Stimulated activated CD8-positive, alpha-beta memory T cell treated with anti-CD3 and anti-CD28 coated beads, Interleukin-15, amount 100 ng/mL, for 48 hours (primary cell): ENCODE data around the gene INTS3.

ENCODE experiments used
- DNase-seq, 2 donors: peaks; one replicate each; pipeline ENCODE4 v3.0.0-alpha.2; 2020; ENCODE audit warnings: low read depth in 2 of 2

The INTS3 gene

GRCh38 chr1:153727463-153728304 lies at the start of gene INTS3:
TSS of gene INTS3 (plus strand) at chr1:153728050. CDS start at chr1:153728635, 585 bp downstream.
- DNase-seq: peak; percentile 99

GRCh38 chr1:153678519-153679336 lies 49.1 kb upstream of the INTS3 start, which contains the start of gene NPR1:
TSS of gene NPR1 (plus strand) at chr1:153678688. CDS start at chr1:153679109, 421 bp downstream.
- DNase-seq: no peak

- no peak for DNase-seq
Observed at GRCh38 chr1:153679337-153680119, 48.3 kb upstream of the INTS3 start.

DNA sequence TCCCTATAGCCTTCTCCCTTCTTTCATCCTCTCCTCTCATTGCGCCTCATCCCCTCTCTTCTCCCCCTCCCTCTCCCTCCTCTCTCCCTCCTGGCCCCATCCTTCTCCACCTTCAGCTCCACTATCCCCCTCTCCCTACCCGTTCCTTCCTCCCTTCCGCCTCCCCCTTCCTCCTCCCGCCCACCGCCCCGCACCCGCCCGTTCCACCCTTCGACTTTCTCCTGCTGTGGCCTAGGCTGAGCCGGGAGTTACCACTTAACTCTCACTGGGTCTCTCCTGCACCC lies 47.8 kb upstream of the INTS3 start:
- DNase-seq: no peak

DNA sequence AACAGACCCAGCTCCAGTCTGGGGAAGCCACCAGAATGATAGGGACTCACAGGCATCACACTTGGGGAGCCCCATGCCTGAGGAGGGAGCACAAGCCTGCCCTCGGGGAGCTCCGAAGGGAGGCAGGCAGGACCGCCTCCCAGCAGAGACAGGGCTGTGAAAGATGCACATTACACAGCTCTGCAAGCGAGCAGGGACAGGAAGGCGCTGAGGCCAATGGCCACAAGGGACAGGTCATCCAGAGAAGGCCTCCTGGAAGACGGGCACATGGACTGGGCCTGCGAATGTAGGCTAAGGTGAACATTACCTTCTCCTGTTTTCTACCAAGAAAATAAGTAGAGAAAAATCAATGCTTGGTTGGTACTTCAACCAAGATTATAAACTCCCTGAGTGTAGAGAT lies 45.1 kb upstream of the INTS3 start:
- DNase-seq: no peak

GRCh38 chr1:153683854-153684253 lies 44.0 kb upstream of the INTS3 start:
- no peak for DNase-seq

GRCh38 chr1:153684892-153685291 lies 43.0 kb upstream of the INTS3 start:
- no peak for DNase-seq

DNA sequence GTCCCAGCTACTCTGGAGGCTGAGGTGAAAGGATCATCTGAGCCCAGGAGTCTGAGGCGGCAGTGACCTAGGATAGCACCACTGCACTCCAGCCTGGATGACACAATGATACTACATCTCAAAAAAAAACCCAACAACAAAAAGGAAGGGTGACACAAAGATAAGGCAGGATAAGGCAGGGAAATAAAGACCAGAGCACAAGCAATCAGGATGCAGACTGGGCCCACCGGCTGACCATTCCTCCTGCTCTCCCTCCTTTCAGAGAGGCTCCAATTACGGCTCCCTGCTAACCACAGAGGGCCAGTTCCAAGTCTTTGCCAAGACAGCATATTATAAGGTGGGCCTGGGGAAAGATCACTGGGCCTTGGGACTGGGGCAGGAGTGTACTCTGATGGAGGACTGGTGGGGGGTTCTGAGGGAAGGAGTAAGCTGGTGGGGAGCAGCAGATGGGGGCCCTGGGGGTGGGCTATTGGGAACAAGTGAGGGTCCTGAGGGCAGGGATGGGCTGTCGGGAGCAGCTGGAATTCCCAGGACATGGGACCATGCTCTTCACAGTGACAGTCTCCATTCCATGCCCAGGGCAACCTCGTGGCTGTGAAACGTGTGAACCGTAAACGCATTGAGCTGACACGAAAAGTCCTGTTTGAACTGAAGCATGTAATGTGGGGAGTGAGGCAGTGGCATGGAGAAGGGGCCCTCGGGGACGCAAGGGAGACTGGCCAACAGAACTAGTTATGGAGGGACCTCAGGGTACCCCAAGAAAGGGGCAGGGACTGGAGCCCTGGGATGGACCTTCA lies 42.1 kb upstream of the INTS3 start:
- DNase-seq: no peak

- DNase-seq: no peak
Observed at GRCh38 chr1:153687346-153688125, 40.3 kb upstream of the INTS3 start.

- no peak for DNase-seq
Observed at GRCh38 chr1:153688276-153688675, 39.6 kb upstream of the INTS3 start.

DNA sequence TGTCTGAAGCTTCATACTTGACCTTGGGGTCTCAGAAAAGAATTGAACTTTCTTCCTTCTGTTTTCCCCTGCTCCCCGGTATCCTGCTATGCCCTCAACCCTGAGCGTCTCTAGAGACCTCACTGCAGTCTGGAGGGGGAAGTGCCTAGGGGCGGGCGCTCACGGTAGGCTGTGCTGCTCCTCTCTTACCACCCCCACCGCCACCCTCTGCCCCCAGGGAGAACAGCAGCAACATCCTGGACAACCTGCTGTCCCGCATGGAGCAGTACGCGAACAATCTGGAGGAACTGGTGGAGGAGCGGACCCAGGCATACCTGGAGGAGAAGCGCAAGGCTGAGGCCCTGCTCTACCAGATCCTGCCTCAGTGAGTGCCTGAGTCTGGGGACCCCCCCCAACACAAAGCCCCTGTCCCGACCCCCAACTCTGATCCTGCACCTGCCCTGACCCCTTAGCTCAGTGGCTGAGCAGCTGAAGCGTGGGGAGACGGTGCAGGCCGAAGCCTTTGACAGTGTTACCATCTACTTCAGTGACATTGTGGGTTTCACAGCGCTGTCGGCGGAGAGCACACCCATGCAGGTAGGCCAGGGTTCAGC lies 39.0 kb upstream of the INTS3 start:
- DNase-seq: no peak

- no peak for DNase-seq
Observed at GRCh38 chr1:153693466-153693865, 34.4 kb upstream of the INTS3 start.

DNA sequence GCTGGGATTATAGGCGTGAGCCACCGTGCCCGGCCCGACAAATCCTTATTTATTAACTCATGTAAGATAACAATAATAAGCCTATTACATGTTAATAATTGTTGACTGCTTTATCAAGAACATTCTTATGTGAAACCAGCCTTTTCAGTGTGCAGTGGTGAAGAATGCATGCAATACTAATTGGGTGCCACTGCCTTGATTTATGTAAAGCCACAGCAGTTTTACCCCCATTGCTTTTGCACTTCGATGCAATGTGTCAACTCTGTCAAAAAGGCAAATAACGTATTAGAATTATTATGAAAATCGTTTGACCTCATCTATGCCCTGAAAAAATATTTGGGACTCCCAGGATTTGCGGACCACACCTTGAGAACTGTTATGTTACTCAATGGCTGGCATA lies 31.1 kb upstream of the INTS3 start:
- no peak for DNase-seq

DNA sequence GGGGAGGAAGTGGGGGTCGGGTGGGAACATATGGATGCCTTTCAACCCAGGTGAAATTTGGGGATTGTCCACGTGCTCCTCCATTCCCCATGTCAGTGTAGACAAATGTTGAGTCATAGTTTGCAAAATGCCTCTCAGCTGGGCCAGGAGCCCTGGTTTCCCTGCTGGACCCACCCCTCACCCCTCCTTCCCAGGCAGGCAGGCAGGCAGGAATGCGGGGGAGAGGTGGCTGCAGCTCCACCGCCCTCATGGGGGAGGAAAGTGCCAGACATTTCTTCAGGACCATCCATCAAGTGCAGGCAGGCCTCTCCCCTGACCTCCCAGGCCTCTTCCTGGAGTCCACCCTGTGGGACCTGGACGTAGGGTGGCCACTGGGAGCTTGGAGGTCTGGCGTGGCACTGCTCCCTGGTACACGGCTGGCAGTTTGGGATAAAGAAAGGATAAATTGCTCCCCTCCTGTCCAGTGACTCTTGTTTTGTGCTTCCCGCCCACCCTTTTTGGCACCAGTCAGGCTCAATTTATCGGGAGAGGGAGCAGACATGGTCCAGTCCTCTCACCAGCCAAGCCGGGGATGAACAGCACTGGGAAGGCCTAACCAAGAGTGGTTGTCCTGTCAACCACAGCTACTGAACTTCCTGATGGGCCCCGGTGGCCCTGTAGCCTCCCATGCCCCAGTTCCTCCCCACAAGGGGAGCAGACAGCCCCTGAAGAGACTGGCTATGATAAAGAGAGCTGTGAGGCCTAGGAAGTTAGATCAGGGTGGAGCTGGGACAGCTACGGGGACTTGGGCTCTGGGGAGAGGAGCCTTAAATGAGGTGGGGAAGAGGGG lies 30.4 kb upstream of the INTS3 start:
- DNase-seq: no peak

DNA sequence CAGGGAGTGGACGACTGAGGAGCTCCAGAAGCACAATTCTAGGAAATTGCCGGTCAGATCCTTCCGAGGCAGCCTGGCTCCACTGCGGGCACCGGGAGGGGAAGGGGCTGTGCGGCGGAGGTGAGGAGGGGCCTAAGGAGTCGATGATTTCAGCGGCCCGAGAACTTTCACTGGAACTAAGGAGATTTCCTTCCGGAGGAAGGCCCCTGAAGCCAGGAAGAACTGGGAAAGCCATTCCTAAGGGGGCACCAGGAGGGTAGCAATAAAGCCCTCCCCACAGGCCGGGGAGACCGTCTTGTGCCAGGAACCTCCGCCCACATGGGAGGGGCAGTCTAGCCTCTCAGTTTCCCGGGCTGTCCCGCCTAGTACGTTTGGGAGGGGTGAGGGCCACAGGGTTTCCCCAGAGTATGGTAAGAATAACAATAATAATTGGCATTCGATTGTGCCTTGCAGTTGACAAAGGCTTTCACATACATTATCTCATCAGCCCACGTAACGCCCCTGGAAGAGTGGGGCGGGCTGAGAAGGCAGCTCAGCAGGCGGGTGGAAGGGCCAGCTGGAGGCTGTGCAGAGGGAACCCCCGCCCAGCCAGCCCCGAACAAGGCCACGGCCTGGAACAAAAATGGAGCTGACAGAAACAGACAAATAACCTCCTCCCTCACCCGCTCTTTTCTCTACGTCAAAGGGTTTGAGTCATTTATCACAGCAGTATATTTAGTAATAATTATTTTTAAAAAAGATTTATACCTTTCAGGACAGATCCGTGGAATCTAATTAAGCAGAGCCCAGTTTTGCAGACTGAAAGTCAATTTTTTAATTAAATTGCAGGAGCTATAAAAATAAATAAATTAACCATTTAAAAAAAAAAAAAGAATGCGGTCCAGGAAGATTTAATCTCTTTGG lies 29.6 kb upstream of the INTS3 start:
- no peak for DNase-seq

GRCh38 chr1:153698923-153699714 lies 28.7 kb upstream of the INTS3 start:
- no peak for DNase-seq

GRCh38 chr1:153699768-153700167 lies 28.1 kb upstream of the INTS3 start:
- no peak for DNase-seq
